ENCODE results near the gene NOTUM. TPM values are rescaled to one million over a fixed set of nuclear protein-coding genes. Genes with fewer than 3 reads are reported as not detected.

The NOTUM gene
- total and polyA plus RNA-seq, 2 of the 4 experiments (the other 2 are of a cell fraction) = 0.05 TPM; not detected in 1

GRCh38 chr17:81987161-81987770, 26.3 kb upstream of the NOTUM start:
- Histone ChIP-seq H3K4me2 (ENCODE audit: low read depth, low read length) (no peak overlapping the region), H3K27me3 (ENCODE audit: control insufficient read depth, insufficient read depth, low read length) (no peaks in the 10 kb centered on the region), H3K4me3 (ENCODE audit: insufficient read depth, low read depth, low read length) (no peak overlapping the region), H2AK9ac (replicated peaks; ENCODE audit: low read depth, low read length, poor library complexity) (peak overlapping the region; percentile 61), H2BK15ac (ENCODE audit: low read depth, low read length) (no peak overlapping the region), H3K4me1 (ENCODE audit: control insufficient read depth, insufficient read depth, low read length) (peaks cover 9% of the 10 kb centered on the region), H3K27ac (ENCODE audit: insufficient read depth, low read length) (no peak overlapping the region), H3K79me1 (ENCODE audit: low read depth in 1 of 2, low read length in 2 of 2) (peaks cover 1 to 23% of the 10 kb centered on the region in 2 experiments; a peak in 3 of 4 replicates), H3K56ac (ENCODE audit: extremely low read depth, insufficient read depth, low read length) (no peak overlapping the region), H4K91ac (ENCODE audit: insufficient read depth, low read depth, low read length) (no peak overlapping the region), H2AFZ (replicated peaks; ENCODE audit: low read length, poor library complexity) (no peak overlapping the region), H4K8ac (ENCODE audit: low read depth in 2 of 2, low read length in 2 of 2) (no peak overlapping the region), H3K9ac (ENCODE audit: low read depth, low read length) (no peak overlapping the region), H2BK20ac (ENCODE audit: low read depth, low read length) (no peak overlapping the region), H3K14ac (replicated peaks; ENCODE audit: low read depth, low read length) (no peak overlapping the region), H3K9me3 (ENCODE audit: control insufficient read depth, insufficient read depth, low read length) (no peaks in the 10 kb centered on the region), H4K20me1 (ENCODE audit: insufficient read depth, low read length) (peaks cover 6% of the 10 kb centered on the region), H2BK120ac (ENCODE audit: low read depth, low read length) (no peak overlapping the region), H4K5ac (ENCODE audit: low read depth, low read length) (no peak overlapping the region), H3K18ac (ENCODE audit: low read depth, low read length) (no peak overlapping the region), H3K9me1 (ENCODE audit: insufficient read depth, low read length) (no peaks in the 10 kb centered on the region), H2AK5ac (ENCODE audit: low read depth, low read length) (no peak overlapping the region), H3K4ac (ENCODE audit: low read depth, low read length) (no peak overlapping the region), H2BK5ac (ENCODE audit: low read depth, low read length, poor library complexity, severe bottlenecking) (no peak overlapping the region), H3K36me3 (ENCODE audit: control insufficient read depth, insufficient read depth, low read length) (peaks cover 35% of the 10 kb centered on the region), H3K23ac (ENCODE audit: low read depth, low read length) (no peak overlapping the region)
- intact Hi-C loops (cut with micrococcal nuclease) (no loop called here), dilution Hi-C loops (cut with HindIII; ENCODE audit: low sequenced_read_pairs, unreplicated experiment) (no loop called here), in situ Hi-C loops (cut with MboI; ENCODE audit: low sequenced_read_pairs) (no loop called here)
- 98% methylated on average over 7 of the region's 26 CpGs; no CpG with 5 or more reads in 1 of the 2 experiments for WGBS, 2 experiments (ENCODE audit: extremely low coverage in 2 of 2, insufficient read length in 1 of 2)
- DNase-seq (no peak), ATAC-seq (ENCODE audit: low read depth) (no peak)
- no TSS peak for BruUV-seq (replicated peaks)
- no peak for TF ChIP-seq MAZ (IDR thresholded peaks at IDR 0.05; ENCODE audit: borderline replicate concordance, low read depth, low read length)
- ChIA-PET POLR2A (ENCODE audit: unreplicated experiment) (no interaction called here), CTCF (no interaction called here)
